Bone marrow (tissue), 2 donors: Measurements from ENCODE around the gene CYREN.
"Not testable (repeated sequence)": the region's sequence is repeated elsewhere in the genome, so short reads cannot be mapped to it uniquely, and the experiment has no call there.

Experiments used
- DNase-seq, 2 donors: peaks; one replicate each; lab custom pipeline; 2025; lab: John Stamatoyannopoulos, UW

CYREN gene, protein sequence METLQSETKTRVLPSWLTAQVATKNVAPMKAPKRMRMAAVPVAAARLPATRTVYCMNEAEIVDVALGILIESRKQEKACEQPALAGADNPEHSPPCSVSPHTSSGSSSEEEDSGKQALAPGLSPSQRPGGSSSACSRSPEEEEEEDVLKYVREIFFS

DNA sequence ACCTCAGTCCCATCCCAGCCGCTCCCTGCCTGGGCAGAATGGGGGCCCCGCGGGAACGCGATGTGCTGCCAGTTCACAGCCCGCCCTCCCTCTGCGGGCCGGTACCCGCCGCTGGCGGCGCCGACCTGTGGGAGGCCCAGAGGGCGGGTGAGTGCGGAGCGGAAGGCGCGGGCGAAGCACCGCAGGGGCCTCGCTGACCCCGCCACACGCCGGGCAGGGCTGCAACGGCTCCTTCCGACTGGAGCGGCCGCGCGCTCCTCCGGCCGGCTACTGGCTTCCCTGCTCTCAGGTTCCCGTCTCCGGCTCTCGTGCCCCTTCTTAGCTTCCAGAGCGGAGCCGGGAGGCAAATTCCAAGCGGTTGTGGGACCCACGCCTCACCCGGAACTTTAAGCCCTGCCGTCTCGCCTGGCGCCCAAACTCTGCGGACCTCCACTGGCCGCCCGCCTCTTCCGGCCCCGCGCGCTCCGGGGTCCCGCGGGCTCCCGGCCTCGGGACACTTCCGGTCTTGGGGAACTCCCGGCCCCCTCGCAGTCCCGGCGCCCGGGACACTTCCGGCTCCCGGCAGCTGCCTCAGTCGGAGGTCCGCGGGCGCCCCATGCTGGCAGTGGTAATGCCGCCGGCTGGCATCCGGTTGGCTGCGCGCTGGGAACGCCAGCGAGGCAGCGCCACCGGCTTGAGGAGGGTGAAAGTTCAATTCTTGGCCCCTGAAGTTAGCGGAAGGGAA lies at the start of gene CYREN:
CYREN (minus strand) TSS at position 434 of the 724 bp plus-strand sequence. CDS start 1,785 bp downstream, outside the sequence.
- peak; percentile 80 to 82 for DNase-seq

DNA sequence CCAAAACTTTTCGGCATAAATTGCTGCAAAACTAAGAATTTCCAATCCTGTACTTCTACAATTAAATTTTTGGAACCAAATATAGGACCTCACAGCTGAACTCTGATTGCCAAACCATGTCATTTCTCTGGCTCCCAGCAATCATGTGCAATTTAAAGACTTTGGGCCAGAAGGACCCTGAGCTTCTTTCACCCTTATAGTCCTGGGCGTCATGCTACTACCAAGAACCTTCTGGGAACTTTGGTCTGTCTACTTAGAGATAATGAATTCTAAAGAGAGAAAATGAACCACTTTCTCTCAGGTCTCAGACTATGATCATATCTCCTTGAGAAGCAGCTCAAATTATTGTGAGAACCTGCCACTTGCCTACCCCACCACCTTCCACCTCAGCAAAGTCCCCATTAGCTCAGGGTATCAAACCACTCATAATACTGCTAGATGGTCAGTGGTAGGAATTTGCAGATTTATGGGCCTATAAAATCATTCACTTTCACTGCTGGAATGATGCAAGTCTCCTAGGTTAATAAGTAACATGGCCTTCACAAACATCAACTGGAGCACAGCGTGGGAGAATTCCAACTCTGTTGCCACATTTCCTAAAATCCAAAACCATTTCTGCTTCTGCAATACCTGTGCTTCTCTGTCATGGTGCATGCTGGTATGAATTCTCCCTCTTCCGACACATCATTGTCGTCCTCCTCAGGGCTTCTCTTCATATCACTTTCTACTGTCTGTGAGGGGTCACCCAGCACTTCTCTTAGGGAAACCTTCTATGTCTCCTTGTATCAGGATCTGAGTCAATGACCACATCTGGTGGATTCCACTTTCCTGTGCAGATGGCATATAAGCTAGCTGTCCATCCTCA lies 47.4 kb upstream of the CYREN start:
- no peak for DNase-seq

DNA sequence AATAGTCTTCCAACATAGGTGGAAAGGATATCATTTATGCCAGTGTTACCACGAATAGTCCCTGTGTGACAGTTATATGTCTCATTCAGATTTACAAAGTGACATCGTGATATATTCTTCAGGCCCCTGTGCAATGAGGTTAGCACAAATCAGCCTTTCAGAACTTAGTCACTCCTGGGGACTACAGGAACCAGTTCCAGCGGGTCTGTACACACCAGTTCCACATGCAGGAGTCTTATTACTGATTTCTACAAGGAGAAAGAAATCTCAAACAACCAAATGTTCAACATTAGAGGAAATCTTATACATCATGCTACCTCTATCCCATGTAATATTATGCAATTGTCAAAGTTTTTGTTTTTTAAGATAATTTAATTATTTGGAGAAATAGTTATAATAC lies 45.2 kb upstream of the CYREN start:
- DNase-seq, result no peak

DNA sequence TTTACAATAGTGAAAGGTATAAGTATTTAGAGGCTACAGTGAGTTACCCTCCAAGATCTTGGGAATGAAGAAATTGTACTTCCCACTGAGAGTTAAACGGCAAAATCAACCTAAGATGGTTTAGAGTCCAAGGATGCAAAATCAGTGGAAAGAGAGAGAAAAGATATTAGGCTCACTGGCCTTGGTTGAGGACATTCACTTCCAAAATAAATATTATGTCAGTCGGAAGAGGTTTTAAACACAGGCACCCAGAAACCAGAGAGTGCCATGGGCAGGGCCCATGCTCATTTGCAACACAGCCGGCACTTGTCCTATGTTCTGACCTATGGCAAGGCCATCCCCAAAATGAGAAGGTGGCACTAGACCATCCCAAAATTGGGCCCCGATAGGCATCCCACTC lies 44.7 kb upstream of the CYREN start:
- no peak for DNase-seq

DNA sequence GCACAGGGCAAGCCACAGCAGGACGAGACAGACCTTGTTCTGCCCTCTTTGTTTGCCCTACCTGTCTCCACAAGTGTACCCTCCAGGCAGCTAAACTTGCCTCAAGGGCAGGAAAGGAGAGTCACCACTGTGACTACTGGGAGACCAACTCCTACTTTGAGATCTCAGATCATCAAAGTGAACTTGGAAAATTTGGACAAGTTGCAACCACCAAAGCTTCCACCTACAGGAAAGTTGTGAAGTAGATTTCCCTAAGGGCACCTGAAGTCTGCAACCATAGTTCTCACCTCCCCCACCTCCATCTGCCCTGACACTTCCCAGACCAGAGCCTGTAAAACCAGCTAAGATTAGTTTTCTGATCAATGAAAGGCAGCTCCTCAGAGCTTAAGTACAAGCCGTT lies 43.3 kb upstream of the CYREN start:
- no peak for DNase-seq

DNA sequence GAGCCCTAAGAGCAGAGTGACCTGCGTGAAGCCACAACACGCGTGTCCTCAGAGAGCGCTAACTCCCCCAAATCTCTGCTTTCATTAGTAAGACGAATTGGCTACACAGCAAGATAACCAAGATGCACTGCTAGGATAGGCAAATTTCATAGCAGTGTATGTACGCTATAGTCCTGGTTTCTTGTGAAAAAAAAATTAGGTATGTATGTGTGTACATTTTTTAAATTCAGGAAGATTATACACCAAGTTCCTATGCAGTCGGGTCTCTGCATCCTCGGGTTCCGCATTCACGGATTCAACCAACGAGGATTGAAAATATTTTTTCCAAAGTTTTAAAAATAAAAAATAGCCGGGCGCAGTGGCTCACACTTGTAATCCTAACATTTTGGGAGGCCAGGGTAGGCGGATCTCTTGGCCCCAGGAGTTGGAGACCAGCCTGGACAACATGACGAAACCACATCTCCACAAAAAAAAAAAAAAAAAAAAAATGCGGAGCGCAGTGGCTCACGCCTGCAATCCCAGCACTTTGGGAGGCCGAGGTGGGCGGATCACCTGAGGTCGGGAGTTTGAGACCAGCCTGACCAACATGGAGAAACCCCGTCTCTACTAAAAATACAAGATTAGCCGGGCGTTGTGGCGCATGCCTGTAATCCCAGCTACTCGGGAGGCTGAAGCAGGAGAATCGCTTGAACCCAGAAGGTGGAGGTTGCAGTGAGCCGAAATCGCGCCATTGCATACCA lies 41.6 kb upstream of the CYREN start:
- DNase-seq, result not testable (repeated sequence)

DNA sequence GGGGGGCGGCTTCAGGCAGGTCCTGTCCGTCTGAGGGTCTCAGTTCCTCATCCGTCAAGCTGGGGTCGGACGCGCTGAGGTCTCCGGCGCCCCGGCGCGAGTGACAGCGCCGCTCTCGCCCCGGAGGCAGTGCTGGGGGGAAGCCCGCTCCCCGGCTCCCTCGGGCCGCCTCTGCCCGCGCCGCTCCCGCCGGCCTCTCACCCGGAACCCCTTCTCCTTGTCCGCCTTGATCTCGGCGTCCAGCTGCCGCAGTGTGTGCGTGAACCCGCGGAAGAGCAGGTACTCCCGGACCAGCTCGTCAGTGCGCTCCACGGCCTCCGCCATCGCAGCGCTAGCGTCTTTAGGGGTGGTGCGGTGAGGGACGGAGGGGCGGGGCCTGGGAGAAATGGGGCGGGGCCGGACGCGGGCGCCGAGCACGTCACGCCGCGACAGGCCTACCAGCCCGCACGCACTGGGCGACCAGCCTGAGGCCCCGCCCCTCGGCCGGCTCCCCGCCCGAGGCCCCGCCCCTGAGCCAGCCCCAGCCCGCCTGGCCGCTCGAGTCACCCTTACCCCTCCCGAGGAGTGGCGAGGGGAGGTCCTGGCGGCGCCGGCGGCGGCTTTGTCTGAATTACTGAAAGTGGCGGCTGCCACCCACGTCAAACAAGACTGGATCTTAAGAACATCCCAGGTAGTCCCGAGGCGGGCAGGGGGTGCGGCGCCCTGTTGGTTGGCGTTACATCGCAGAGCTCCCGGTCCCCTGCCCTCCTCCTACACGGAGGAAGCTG lies 40.9 kb upstream of the CYREN start, which contains the start of gene WDR91:
WDR91 (minus strand) TSS at position 348 of the 767 bp plus-strand sequence; CDS start at position 324, 24 bp downstream.
- peak; percentile 64 to 84 for DNase-seq

DNA sequence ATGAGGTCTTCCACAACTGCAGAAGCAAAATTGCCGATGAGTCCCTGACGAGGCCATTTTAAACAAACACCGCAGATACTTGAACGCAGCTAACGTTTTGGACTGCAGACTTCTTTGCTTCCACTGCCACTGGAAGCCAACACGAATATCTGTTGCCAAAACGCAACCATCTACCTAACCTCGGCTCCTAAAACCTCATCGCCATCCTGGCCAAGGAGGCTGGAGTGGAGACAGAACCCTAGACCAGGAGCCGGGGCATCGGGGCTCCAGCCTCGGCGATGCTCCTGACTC lies 40.3 kb upstream of the CYREN start:
- no peak for DNase-seq

DNA sequence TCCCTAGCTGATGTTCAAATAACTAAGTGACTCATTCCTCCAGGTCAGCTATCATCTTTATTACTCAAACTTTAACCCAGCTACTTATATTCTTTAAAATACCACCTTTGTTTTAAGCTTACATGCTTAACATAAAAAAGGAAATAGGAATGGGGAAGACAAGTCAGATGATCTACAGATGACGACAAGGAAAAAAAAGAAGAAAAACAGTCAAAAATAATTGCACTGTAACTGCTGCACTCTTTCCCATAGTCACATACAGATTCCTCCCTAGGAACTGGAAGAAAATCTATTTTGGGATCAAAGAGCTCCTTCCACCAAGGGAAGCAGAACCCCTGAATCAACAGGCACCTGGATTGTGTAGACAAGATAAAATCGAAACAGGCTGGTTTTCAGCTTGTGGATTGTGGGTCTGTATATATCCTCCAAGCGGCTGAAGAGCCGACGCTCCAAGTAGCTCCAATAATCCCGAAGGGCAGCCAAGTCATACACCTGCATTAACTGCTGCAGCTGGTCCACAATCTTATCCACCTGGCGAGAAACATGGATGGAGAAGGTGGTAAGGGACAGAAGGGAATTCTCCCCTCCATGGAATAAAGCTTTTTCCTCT lies 38.8 kb upstream of the CYREN start:
- DNase-seq, result no peak

DNA sequence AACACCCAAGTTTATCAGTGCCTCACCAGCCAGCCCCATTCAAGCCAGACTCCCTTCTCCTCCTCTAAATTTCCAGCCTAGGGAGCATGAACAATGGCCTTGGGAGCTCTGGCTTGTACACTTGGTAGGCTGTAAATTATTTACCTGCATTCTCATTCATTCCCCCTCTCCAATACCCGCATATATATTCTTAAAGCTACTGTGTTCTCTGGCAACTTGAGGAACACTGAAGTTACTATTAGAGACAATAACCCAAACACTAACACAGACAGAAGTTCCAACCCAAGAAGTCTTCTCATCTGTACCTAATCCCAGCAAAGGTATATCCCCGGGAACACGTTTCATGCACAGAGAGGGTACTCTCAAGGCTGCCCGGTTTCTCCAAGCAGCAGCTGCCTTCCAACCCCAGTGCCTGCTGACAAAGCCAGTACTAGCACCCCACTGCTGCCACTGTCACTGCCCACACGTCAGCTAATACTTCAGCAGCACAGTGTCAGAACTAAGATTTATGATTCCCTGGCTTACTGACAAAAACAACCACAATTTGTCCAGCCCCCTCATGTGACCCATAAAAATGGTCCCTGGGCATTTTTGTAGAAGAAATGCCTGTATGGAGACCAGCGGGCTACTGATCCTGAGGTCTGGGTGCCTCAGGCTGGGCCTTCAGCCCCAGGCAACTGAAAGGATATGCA lies 37.7 kb upstream of the CYREN start:
- DNase-seq, result no peak

DNA sequence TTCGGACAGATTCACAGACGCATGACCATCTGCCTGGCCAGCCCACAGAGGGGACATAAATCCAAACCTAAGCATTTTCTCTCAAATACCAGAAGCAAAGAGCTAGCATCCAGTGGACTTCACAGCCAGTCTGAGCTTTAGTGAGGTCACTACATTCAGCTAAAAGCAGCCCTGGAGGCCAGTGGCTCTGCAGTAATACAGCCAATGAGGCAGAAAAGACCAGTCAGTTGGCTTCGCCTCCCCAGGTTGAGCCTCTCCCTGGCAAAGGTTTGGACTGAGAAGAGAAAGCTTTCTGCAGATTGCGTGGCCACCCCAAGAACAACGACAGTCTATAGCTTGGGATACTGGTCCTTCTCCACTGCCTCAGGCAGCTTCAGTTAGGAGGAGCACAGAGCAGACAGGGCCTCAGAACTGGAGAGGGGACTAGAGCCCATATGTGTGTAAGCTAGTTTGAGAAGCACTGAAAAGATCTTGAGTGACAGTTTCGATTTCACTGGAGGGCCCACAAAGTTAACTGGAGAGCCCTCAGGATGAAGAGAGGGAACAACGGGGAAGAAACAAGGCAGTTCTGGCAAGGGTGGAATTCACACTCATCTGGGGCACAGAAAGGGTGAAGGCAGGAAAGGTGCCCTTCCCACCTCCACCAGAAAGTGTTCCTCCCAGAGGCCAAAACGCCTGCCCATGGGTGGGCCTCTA lies 37.0 kb upstream of the CYREN start:
- DNase-seq, result no peak

DNA sequence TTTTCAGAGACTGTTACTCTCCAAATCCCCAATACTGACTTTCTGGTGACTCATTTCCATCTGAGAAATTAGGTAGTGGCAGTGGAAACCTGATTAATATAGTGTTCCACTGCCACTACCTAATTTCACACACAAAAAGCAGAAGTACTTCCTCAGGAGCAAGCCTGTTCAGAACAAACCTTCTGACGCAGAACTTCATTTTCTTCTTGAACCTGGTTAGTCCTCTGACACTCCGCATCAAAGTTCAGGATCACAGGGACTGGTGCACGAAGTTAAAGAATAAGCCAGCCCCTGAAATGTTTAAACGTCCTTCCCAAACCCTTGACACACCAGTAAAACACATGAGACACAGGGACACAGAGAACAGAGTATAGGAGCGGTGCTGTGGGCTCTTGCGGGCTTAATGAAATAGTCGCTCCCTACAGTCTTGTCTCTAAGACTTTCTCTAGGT lies 36.5 kb upstream of the CYREN start:
- peak in 1 of 2 donors; percentile 81 for DNase-seq

DNA sequence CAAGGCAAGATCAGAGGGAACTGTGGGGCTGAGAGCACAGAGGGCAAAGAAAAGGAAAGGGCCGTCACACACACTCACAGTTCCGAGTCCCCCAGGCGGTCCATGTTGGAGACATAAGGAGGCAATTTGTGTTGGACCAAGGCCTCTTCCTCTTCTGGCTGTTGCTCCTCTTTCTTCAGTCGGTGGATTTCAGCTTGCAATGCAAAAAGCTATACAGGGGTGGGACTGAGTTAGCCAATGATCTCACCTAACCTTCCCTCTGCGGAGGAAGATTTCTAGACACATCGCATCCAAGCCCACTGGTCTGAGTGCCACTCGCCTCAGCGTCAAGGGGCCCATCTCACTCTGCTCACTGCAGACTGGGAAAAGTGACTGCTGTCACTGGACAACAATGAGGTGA lies 35.3 kb upstream of the CYREN start:
- no peak for DNase-seq

DNA sequence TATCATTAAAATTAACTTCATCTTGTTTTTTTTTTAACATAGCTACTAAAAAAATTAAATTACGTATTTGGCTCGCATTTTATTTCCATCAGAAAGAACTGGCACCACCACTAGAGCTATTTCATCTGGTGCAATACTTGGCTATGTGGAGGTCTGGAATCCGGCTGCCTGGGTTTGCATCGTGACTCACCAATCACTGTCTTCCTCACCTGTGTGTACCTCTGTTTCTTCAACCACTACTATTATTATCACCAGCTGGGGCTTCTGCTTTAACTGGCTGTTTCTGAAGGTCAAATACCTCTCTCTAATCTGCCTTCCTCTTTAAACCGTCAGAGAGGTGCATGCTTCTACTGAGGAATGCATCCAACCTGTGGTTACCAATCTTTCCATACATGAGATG lies 34.4 kb upstream of the CYREN start:
- no peak for DNase-seq

DNA sequence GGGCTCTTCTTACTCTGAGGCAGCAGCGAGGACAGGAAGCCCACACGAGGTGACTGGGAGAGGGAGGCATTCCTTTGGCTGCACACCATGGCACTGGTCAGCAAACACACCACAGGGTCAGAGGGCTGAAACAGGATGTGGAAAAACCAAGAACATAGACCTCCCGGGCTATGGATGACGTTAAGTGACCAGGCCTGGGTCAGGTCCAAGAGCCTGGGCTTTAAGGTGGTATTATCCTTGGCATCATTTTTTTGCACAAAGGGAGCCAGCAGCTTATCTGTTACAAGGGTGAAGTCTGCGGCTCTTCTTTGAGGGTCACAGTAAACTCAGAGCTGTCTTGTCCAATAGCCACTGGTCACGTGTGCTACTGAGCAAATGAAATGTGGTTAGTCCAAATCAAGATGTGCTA lies 33.8 kb upstream of the CYREN start:
- no peak for DNase-seq

DNA sequence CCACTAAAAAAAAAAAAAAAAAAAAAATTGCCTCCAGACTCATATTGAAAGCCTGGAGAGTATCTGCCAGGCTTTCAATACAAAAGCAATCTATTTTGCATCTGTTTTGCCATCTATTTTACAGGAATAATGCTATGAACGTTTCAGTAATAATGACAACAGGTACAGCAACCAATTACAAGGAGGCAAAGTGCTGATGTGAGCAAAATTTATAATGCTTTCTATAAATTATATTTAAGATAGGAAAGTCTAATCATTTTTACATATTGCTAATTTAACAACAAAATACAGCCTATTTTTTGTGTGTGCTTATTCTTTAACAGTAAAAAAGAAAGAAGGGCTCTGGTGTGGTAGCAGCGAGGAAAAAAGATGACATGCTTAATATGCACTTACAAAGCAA lies 30.8 kb upstream of the CYREN start:
- DNase-seq, result no peak

DNA sequence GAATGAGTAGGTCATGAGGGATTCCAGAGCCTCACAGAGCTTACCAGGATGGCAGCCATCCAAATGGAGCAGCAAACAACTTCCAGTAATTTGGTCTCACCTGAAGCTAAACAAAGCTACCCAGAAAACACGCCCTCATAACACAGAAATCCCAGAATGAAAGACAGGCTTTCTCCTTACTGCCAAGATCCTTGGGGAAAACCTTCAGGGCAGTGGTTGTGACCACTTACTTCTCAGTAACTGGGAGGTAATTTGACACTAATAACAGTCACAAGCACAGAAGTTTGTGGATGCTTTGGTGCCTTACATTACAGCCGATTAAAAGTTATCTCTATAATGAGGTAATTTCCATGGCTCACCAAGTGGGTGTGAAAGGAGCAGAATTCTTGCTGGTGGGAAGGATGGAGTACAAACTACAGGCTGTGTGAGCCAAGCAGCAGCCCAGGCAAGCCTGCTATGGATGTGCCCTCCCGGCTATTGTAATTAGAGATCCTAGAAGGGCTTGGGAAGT lies 30.4 kb upstream of the CYREN start:
- DNase-seq, result no peak

DNA sequence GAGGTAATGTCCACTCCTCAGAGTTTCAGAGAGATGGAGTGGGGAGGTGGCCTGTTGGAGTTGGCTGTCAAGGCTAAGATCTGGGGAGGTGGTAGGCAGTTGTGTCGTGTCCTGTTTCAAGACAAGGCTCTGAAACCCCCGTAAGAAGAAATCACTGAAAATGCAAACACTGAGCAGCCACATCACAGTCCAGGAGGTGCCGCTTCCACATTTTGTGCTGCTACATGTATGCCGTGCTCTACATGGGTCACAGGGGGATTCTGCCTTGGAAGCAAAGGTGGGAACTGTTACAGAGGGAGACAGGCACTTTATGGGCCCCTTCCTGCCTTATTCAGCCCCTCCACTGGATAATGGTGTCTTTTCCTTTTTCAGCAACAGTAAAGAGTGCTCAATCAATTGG lies 28.9 kb upstream of the CYREN start:
- DNase-seq, result no peak

DNA sequence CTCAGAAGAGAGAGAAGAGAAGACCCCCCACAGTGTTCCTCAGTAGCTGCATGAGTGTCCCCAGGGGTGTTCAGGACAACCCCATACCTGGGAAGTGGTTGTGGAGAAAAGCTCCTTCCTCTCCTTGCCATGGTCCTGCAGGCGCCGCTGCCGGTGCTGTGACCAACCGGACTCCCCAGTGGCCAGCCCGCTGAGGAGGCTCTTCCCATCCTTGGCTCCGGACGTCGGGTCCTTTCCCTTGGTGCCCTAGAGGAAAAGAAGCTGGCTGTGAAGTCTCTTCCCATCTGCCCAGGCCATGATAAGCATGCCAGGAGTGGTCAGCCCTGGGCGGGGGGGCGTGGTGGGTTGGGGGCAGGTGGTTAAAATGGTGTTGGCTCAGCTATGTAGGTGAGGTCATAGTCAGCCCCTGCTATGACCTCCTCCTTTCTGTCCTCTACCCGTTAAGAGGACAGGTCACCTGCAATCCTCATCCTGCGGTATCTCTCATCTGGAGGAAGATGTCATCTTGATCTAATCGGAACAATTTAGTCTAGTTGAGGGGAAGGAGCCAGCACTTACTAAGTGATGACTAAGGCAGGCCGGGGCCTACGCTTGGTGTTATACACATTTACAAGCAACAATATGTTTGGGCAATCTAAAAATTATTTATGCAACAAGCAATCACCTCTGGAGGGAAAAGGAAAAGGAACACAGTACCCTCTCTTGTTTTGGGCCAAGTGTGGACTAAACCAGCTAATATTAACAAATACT lies 27.6 kb upstream of the CYREN start:
- DNase-seq, result no peak
